Activated CD8-positive, alpha-beta T cell treated with anti-CD3 and anti-CD28 coated beads for 36 hours (primary cell): Measurements from ENCODE around the gene CAMSAP2. TPM values are rescaled to one million over a fixed set of nuclear protein-coding genes. Genes with fewer than 3 reads are reported as not detected.

Source experiments
- ATAC-seq: fragments of 200-7000 bp; cut with Tn5 transposase; one replicate; pipeline ENCODE4 v1.10.0; 2021; ENCODE audit warnings: mild to moderate bottlenecking, moderate library complexity
- CTCF ChIA-PET: fragments of 350-600 bp; sonication (Branson Sonifier 250); formaldehyde crosslinking; loops from one replicate; lab custom pipeline; 2021; ENCODE audit warnings: antibody characterized with exemption; lab: Charles Lee
- POLR2A ChIA-PET: fragments of 350-600 bp; sonication (Branson Sonifier 250); formaldehyde crosslinking; loops from one replicate; lab custom pipeline; 2021; ENCODE audit warnings: antibody characterized with exemption; lab: Charles Lee
- DNase-seq: peaks from one replicate; pipeline ENCODE4 v3.0.0-alpha.2; 2020
- H3K27ac Mint-ChIP-seq: one replicate; pipeline ENCODE4 v1.8.0; 2021; ENCODE audit warnings: mild to moderate bottlenecking, mixed read lengths
- H3K27me3 Mint-ChIP-seq: one replicate; pipeline ENCODE4 v1.8.0; 2021; ENCODE audit warnings: mixed read lengths
- H3K36me3 Mint-ChIP-seq: one replicate; pipeline ENCODE4 v1.8.0; 2021; ENCODE audit warnings: low read depth, mixed read lengths
- H3K4me1 Mint-ChIP-seq: one replicate; pipeline ENCODE4 v1.8.0; 2021; ENCODE audit warnings: low read depth, mixed read lengths
- H3K4me3 Mint-ChIP-seq: one replicate; pipeline ENCODE4 v1.8.0; 2021; ENCODE audit warnings: mild to moderate bottlenecking, moderate library complexity, mixed read lengths
- H3K9me3 Mint-ChIP-seq: one replicate; pipeline ENCODE4 v1.8.0; 2021; ENCODE audit warnings: mixed read lengths
- CTCF ChIP-seq: fragments of 200-600 bp; IDR thresholded peaks from one replicate; pipeline ENCODE4 v1.8.0; 2022; ENCODE audit warnings: antibody characterized with exemption, mild to moderate bottlenecking
- intact Hi-C: fragments of 100-400 bp; cut with micrococcal nuclease; formaldehyde crosslinking; loops from one replicate; pipeline ENCODE4 v1.10.0; 2022
- total RNA-seq, 2 experiments: library from RNA; stranded (reverse); gene quantifications; one replicate each; pipeline ENCODE4 v1.2.3, GENCODE V29; 2021

The CAMSAP2 gene
- total RNA-seq, 2 experiments from 2014 or later, result 1.8 to 2.1 TPM

GRCh38 chr1:200837931-200838571, 99.4 kb downstream of the CAMSAP2 start:
- ChIA-PET POLR2A (no interaction called here), CTCF (interaction anchor here (0.8 to 1.8 kb wide), 6 partner anchors 9 to 282 kb away, joined by 3 to 4 read pairs (median 4); no protein-coding TSS in a partner anchor)
- no peak for DNase-seq
- no peak for ATAC-seq
- no peaks in the 10 kb centered on the region for H3K36me3 Mint-ChIP-seq
- H3K4me3 Mint-ChIP-seq, result no peak overlapping the region
- H3K27ac Mint-ChIP-seq, result no peak overlapping the region
- intact Hi-C loops, result no loop called here
- TF ChIP-seq CTCF, result peak; percentile 59
- H3K9me3 Mint-ChIP-seq, result no peaks in the 10 kb centered on the region
- no peaks in the 10 kb centered on the region for H3K27me3 Mint-ChIP-seq
- H3K4me1 Mint-ChIP-seq, result no peaks in the 10 kb centered on the region

- ATAC-seq (no peak), DNase-seq (no peak)
- no peak for TF ChIP-seq CTCF
- ChIA-PET POLR2A (no interaction called here), CTCF (interaction anchor here (0.8 to 1.6 kb wide), 4 partner anchors 29 to 283 kb away, joined by 3 to 4 read pairs (median 4); no protein-coding TSS in a partner anchor)
- Mint-ChIP-seq H3K27me3 (no peaks in the 10 kb centered on the region), H3K9me3 (no peaks in the 10 kb centered on the region), H3K4me3 (no peak overlapping the region), H3K4me1 (no peaks in the 10 kb centered on the region), H3K27ac (no peak overlapping the region), H3K36me3 (no peaks in the 10 kb centered on the region)
- intact Hi-C loops, result no loop called here
Measured at GRCh38 chr1:200838676-200839445, 100.2 kb downstream of the CAMSAP2 start.

GRCh38 chr1:200845360-200845759, 106.7 kb downstream of the CAMSAP2 start:
- H3K36me3 Mint-ChIP-seq, result peaks cover 2% of the 10 kb centered on the region
- ATAC-seq (no peak), DNase-seq (no peak)
- CTCF ChIA-PET, result interaction anchor here (1.3 kb wide), 1 partner anchor 127 kb away, joined by 4 read pairs; no protein-coding TSS in a partner anchor
- TF ChIP-seq CTCF, result no peak
- intact Hi-C loops, result no loop called here
- no peaks in the 10 kb centered on the region for H3K9me3 Mint-ChIP-seq
- H3K4me1 Mint-ChIP-seq, result no peaks in the 10 kb centered on the region
- H3K4me3 Mint-ChIP-seq, result no peak overlapping the region
- no peaks in the 10 kb centered on the region for H3K27me3 Mint-ChIP-seq
- POLR2A ChIA-PET, result no interaction called here
- no peak overlapping the region for H3K27ac Mint-ChIP-seq

GRCh38 chr1:200846398-200846797, 107.7 kb downstream of the CAMSAP2 start:
- ChIA-PET POLR2A (no interaction called here), CTCF (no interaction called here)
- Mint-ChIP-seq H3K4me3 (no peak overlapping the region), H3K4me1 (no peaks in the 10 kb centered on the region), H3K36me3 (peaks cover 2% of the 10 kb centered on the region), H3K27ac (no peak overlapping the region), H3K27me3 (no peaks in the 10 kb centered on the region), H3K9me3 (no peaks in the 10 kb centered on the region)
- intact Hi-C loops, result no loop called here
- no peak for TF ChIP-seq CTCF
- ATAC-seq (no peak), DNase-seq (no peak)

- Mint-ChIP-seq H3K27ac (no peak overlapping the region), H3K4me3 (no peak overlapping the region), H3K36me3 (peaks cover 2% of the 10 kb centered on the region), H3K27me3 (no peaks in the 10 kb centered on the region), H3K4me1 (peaks cover 2% of the 10 kb centered on the region), H3K9me3 (no peaks in the 10 kb centered on the region)
- ChIA-PET CTCF (interaction anchor here (1.1 kb wide), 1 partner anchor 227 kb away, joined by 3 read pairs; no protein-coding TSS in a partner anchor), POLR2A (no interaction called here)
- DNase-seq (no peak), ATAC-seq (no peak)
- intact Hi-C loops, result no loop called here
- no peak for TF ChIP-seq CTCF
Measured at GRCh38 chr1:200849430-200849829, 110.7 kb downstream of the CAMSAP2 start.
